HEK293 (cell line): ENCODE results near the gene WTAP.

Experiments
- CTCF ChIA-PET: fragments of 350-600 bp; formaldehyde crosslinking; extraction: SDS; loops from one replicate; lab custom pipeline; 2021; ENCODE audit warnings: antibody characterized with exemption; lab: Yijun Ruan, JAX
- POLR2A ChIA-PET: fragments of 300-600 bp; formaldehyde crosslinking; extraction: SDS; loops from one replicate; lab custom pipeline; 2020; ENCODE audit warnings: antibody characterized with exemption, inconsistent platforms; lab: Yijun Ruan, JAX
- H3K27ac ChIP-seq: fragments of 200-500 bp; sonication (Bioruptor generic); 2 replicates; pipeline ENCODE4 v1.5.1; 2014; ENCODE audit warnings: low read depth, low read length, control low read depth, inconsistent platforms; ENCODE audit errors: extremely low read depth
- H3K36me3 ChIP-seq, 2 experiments: fragments of 200-500 bp in 1 of 2; sonication (Bioruptor generic) in 1 of 2; 1 replicate in 1 of 2; 2 replicates in 1 of 2; pipeline ENCODE4 v1.5.1; 2014 to 2017; ENCODE audit warnings: inconsistent platforms in 2 of 2, low read length in 2 of 2; ENCODE audit not compliant: control insufficient read depth in 2 of 2, insufficient read depth in 1 of 2
- H3K4me1 ChIP-seq: fragments of 200-500 bp; sonication (Bioruptor generic); 2 replicates; pipeline ENCODE4 v1.5.1; 2014; ENCODE audit warnings: mild to moderate bottlenecking, low read length, inconsistent platforms; ENCODE audit not compliant: control insufficient read depth, insufficient read depth
- H3K4me3 ChIP-seq: 2 replicates; pipeline ENCODE4 v1.5.1; 2011; ENCODE audit warnings: low read depth, mild to moderate bottlenecking, control low read depth, low read length, moderate library complexity
- H3K9me3 ChIP-seq: fragments of 200-500 bp; sonication (Bioruptor generic); 2 replicates; pipeline ENCODE4 v1.5.1; 2014; ENCODE audit warnings: low read depth, low read length, inconsistent platforms; ENCODE audit not compliant: control insufficient read depth, insufficient read depth
- BCL11B ChIP-seq: fragments of 450-650 bp; formaldehyde crosslinking; IDR thresholded peaks from 2 replicates; pipeline ENCODE4 v1.5.1; 2016; ENCODE audit warnings: low read depth, missing biosample characterization, missing genetic modification characterization
- BCL6B ChIP-seq: fragments of 450-650 bp; formaldehyde crosslinking; IDR thresholded peaks from 2 replicates; pipeline ENCODE4 v1.5.1; 2017; ENCODE audit warnings: missing biosample characterization, missing genetic modification characterization
- EGR2 ChIP-seq: fragments of 450-650 bp; formaldehyde crosslinking; IDR thresholded peaks from 2 replicates; pipeline ENCODE4 v1.5.1; 2016; ENCODE audit warnings: low read depth, missing biosample characterization, missing genetic modification characterization
- GLIS2 ChIP-seq: fragments of 450-650 bp; formaldehyde crosslinking; IDR thresholded peaks from 2 replicates; pipeline ENCODE4 v1.5.1; 2016; ENCODE audit warnings: missing biosample characterization, missing genetic modification characterization
- HOXA7 ChIP-seq: sonication (generic); formaldehyde crosslinking; IDR thresholded peaks from 2 replicates; pipeline ENCODE4 v1.8.1; 2022; ENCODE audit warnings: missing genetic modification reagents, borderline replicate concordance
- PATZ1 ChIP-seq: fragments of 450-650 bp; formaldehyde crosslinking; IDR thresholded peaks from 2 replicates; pipeline ENCODE4 v1.5.1; 2016; ENCODE audit warnings: missing biosample characterization, missing genetic modification characterization
- ZBTB48 ChIP-seq: fragments of 450-650 bp; formaldehyde crosslinking; IDR thresholded peaks from 2 replicates; pipeline ENCODE4 v1.5.1; 2016; ENCODE audit warnings: missing biosample characterization, missing genetic modification characterization
- ZNF121 ChIP-seq: fragments of 450-650 bp; formaldehyde crosslinking; IDR thresholded peaks from 2 replicates; pipeline ENCODE4 v1.5.1; 2016; ENCODE audit warnings: missing biosample characterization, missing genetic modification characterization
- ZNF138 ChIP-seq: fragments of 450-650 bp; formaldehyde crosslinking; IDR thresholded peaks from 2 replicates; pipeline ENCODE4 v1.5.1; 2016; ENCODE audit warnings: missing biosample characterization, missing genetic modification characterization, borderline replicate concordance
- ZNF175 ChIP-seq: fragments of 450-650 bp; formaldehyde crosslinking; IDR thresholded peaks from 2 replicates; pipeline ENCODE4 v1.5.1; 2016; ENCODE audit warnings: missing biosample characterization, missing genetic modification characterization
- ZNF18 ChIP-seq: fragments of 450-650 bp; formaldehyde crosslinking; IDR thresholded peaks from 2 replicates; pipeline ENCODE4 v1.5.1; 2016; ENCODE audit warnings: missing biosample characterization, missing genetic modification characterization
- ZNF223 ChIP-seq: fragments of 450-650 bp; formaldehyde crosslinking; IDR thresholded peaks from 2 replicates; pipeline ENCODE4 v1.5.1; 2016; ENCODE audit warnings: missing biosample characterization, missing genetic modification characterization
- ZNF302 ChIP-seq: fragments of 450-650 bp; formaldehyde crosslinking; IDR thresholded peaks from 2 replicates; pipeline ENCODE4 v1.5.1; 2016; ENCODE audit warnings: missing biosample characterization, missing genetic modification characterization, low read depth
- ZNF324 ChIP-seq: fragments of 450-650 bp; formaldehyde crosslinking; IDR thresholded peaks from 2 replicates; pipeline ENCODE4 v1.5.1; 2016; ENCODE audit warnings: missing biosample characterization, missing genetic modification characterization
- ZNF362 ChIP-seq: fragments of 450-650 bp; formaldehyde crosslinking; IDR thresholded peaks from 2 replicates; pipeline ENCODE4 v1.5.1; 2016; ENCODE audit warnings: missing biosample characterization, missing genetic modification characterization
- ZNF423 ChIP-seq: fragments of 450-650 bp; formaldehyde crosslinking; IDR thresholded peaks from 2 replicates; pipeline ENCODE4 v1.5.1; 2016; ENCODE audit warnings: missing biosample characterization, missing genetic modification characterization
- ZNF510 ChIP-seq: fragments of 450-650 bp; formaldehyde crosslinking; IDR thresholded peaks from 2 replicates; pipeline ENCODE4 v1.5.1; 2018; ENCODE audit warnings: mild to moderate bottlenecking, missing genetic modification characterization, missing biosample characterization; ENCODE audit not compliant: insufficient replicate concordance
- ZNF639 ChIP-seq: fragments of 450-650 bp; formaldehyde crosslinking; IDR thresholded peaks from 2 replicates; pipeline ENCODE4 v1.5.1; 2016; ENCODE audit warnings: missing biosample characterization, missing genetic modification characterization
- ZNF664 ChIP-seq: fragments of 450-650 bp; formaldehyde crosslinking; IDR thresholded peaks from 2 replicates; pipeline ENCODE4 v1.5.1; 2016; ENCODE audit warnings: missing biosample characterization, missing genetic modification characterization
- ZNF704 ChIP-seq: fragments of 450-650 bp; formaldehyde crosslinking; IDR thresholded peaks from 2 replicates; pipeline ENCODE4 v1.5.1; 2016; ENCODE audit warnings: missing biosample characterization, missing genetic modification characterization
- ZNF76 ChIP-seq: fragments of 450-650 bp; formaldehyde crosslinking; IDR thresholded peaks from 2 replicates; pipeline ENCODE4; 2016; ENCODE audit warnings: low read depth, missing biosample characterization, missing genetic modification characterization, borderline replicate concordance
- ZSCAN30 ChIP-seq: fragments of 450-650 bp; IDR thresholded peaks from 2 replicates; pipeline ENCODE4 v1.5.1; 2018; ENCODE audit warnings: missing biosample characterization, mild to moderate bottlenecking, missing genetic modification characterization, moderate library complexity

Gene WTAP

GRCh38 chr6:159754959-159755914, 27.9 kb downstream of the WTAP start (continued):
- TF ChIP-seq ZNF362 (tag by site-specific recombination), result peak; percentile 97
- TF ChIP-seq EGR2 (tag by site-specific recombination), result peak; percentile 40; the same call in 1 of the 2 replicates

- Histone ChIP-seq H3K36me3 (peaks cover 17 to 74% of the 10 kb centered on the region in 2 experiments), H3K4me1 (no peaks in the 10 kb centered on the region), H3K4me3 (no peak overlapping the region), H3K27ac (no peak overlapping the region), H3K9me3 (no peaks in the 10 kb centered on the region)
- TF ChIP-seq ZNF510 (tag by site-specific recombination) (no peak), ZNF302 (tag by site-specific recombination) (no peak), ZBTB48 (tag by site-specific recombination) (no peak), ZNF175 (no peak), ZNF423 (tag by site-specific recombination) (no peak), ZNF223 (tag by site-specific recombination) (no peak), ZNF704 (no peak), BCL6B (tag by site-specific recombination) (no peak), ZNF639 (tag by site-specific recombination) (no peak), ZNF121 (no peak), ZNF324 (no peak), ZSCAN30 (tag by site-specific recombination) (no peak), HOXA7 (CRISPR knock-in tag) (no peak), GLIS2 (no peak), ZNF76 (tag by site-specific recombination) (no peak), ZNF664 (tag by site-specific recombination) (no peak), BCL11B (tag by site-specific recombination) (no peak), PATZ1 (tag by site-specific recombination) (no peak), ZNF18 (tag by site-specific recombination) (no peak), ZNF138 (tag by site-specific recombination) (no peak)
- ChIA-PET POLR2A (interaction anchor here (0.6 to 0.9 kb wide), 2 partner anchors 34 to 223 kb away, joined by 4 to 5 read pairs; partner anchors contain the start of gene MRPL18), CTCF (no interaction called here)
Observed at GRCh38 chr6:159756508-159756907, 29.2 kb downstream of the WTAP start.
